GM21619 (cell line): ENCODE measurements around the gene PPP2R2B.

Experiments used
- ATAC-seq: cut with Tn5 transposase; IDR thresholded peaks from one replicate; pipeline ENCODE4 v1.9.1; 2021; ENCODE audit not compliant: unreplicated experiment

Gene PPP2R2B

GRCh38 chr5:146878476-146879172 is at the start of gene PPP2R2B:
TSS of gene PPP2R2B (minus strand) at chr5:146878757.
- ATAC-seq: no peak

- no peak for ATAC-seq
Measured at GRCh38 chr5:146924132-146924531, 45.6 kb upstream of the PPP2R2B start.

- ATAC-seq: no peak
Measured at GRCh38 chr5:146921225-146921624, 42.7 kb upstream of the PPP2R2B start.

DNA sequence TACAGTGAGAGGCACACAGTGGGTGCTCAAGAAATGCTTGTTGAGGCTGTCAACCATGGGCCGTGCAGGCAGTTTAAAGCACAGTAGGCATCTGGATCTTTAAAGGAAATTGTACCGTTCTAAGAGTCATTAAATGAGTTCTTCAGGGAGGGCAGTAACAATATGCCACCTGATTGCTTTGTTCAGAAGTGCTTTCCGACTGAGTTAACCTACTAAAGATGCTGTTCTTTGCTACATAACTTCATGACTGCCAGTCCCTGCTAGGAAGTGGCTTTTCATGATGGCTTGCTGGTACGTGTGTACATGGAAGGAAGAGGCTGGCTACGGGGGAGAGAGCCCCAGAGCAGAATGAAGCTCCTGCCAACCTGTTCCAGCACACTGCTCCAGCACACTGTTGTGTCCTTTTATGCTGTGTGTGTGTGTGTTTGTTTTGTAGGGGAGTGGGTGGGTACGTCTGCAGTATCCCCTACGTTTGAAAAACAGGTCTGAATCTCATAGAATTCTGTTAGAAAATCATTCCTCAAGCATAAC is 41.9 kb upstream of the PPP2R2B start:
- ATAC-seq: no peak

- ATAC-seq: no peak
Measured at GRCh38 chr5:146919304-146919703, 40.7 kb upstream of the PPP2R2B start.

DNA sequence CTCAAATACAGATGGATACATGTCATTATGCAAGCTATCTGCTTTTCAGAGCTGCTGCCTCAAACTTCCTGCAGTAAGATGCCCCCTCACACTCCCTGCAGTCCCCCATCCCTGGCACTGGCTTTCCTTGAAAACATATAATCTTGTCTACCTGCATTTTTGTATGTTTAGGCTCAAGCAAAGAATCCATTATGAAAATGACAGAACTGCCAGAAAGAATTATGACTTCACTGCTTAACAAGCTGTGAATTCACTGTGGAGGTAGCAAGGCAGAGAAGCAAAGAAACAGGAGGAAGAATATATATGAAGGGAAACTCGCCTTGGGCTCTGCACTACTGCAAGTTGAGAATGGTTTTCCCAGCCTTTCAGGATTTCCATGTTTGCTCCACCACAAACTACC is 39.4 kb upstream of the PPP2R2B start:
- no peak for ATAC-seq

DNA sequence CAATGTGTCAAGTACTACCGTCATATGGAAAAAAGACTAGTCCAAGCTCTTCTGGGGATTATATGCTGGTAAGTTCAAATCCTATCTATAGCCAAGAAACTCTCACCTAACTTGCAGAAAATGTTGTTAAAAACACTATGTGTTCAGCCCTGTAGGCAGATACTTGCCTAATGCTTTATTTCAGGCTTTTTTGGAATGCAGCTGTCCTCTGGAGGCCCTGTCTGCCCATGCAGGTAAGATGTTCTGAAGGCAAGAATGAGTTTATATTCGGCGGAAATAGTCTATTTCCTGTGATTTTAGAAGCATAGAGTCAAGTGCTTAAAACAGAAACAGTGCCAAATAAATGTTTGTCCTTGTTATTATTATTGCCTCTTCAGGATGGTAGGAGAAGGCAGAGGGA is 34.3 kb upstream of the PPP2R2B start:
- no peak for ATAC-seq

DNA sequence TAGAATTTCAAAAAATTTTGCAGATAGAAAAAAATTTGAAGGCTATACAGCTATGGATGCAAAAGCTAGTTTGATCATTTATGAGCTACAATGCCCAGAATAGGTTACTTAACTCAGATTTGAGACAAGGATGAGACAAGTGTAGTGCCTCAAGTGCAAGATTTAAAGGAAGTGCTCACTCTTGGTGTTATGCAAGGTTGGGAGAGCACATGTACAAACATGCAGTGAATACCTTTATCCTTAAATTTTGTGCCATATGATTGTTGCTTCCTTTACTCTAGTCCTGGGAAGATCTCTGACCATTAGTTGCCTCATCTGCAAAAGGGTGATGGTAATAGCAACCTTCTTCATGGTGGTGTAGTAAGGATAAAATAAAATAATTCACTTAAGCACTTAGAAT is 31.7 kb upstream of the PPP2R2B start:
- no peak for ATAC-seq

- no peak for ATAC-seq
Measured at GRCh38 chr5:146909255-146910068, 30.9 kb upstream of the PPP2R2B start.

- ATAC-seq: no peak
Measured at GRCh38 chr5:146906803-146907202, 28.2 kb upstream of the PPP2R2B start.

DNA sequence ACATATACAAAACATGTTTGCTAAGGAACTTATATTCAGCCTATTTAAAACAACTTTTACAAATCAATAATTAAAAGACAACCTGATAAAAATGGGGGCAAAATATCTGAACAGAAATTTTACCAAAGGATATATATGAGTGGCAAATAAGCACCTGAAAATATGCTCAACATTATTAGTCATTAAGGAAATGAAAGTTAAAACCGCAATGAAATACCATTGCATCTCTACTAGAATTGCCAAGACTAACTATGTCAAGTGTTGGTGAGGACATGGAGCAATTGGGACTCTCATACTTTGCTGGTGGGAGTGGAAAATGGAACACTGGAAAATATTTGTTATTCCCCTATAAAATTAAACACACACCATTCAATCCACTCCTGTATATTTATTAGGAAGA is 26.3 kb upstream of the PPP2R2B start:
- ATAC-seq: no peak

DNA sequence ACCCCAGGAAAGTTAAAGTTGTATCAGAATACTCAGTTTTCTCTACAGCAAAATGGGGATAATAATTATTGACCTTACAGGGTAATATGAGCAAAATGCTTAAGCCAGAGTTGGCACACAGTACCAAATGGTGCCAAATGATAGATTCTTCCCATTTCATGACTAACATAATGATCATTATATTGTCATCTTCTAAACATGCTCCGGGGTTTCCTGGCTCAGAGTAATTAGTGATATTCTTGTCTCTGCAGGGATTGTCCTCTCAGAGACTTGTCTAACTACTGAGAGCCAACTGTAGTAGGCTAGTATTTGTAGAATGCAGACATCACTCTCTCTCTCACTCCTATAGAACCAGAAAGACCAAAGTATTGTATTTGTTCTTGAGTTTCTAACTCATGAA is 25.2 kb upstream of the PPP2R2B start:
- no peak for ATAC-seq

- no peak for ATAC-seq
Measured at GRCh38 chr5:146902471-146902870, 23.9 kb upstream of the PPP2R2B start.

GRCh38 chr5:146897061-146897460 is 18.5 kb upstream of the PPP2R2B start:
- no peak for ATAC-seq

DNA sequence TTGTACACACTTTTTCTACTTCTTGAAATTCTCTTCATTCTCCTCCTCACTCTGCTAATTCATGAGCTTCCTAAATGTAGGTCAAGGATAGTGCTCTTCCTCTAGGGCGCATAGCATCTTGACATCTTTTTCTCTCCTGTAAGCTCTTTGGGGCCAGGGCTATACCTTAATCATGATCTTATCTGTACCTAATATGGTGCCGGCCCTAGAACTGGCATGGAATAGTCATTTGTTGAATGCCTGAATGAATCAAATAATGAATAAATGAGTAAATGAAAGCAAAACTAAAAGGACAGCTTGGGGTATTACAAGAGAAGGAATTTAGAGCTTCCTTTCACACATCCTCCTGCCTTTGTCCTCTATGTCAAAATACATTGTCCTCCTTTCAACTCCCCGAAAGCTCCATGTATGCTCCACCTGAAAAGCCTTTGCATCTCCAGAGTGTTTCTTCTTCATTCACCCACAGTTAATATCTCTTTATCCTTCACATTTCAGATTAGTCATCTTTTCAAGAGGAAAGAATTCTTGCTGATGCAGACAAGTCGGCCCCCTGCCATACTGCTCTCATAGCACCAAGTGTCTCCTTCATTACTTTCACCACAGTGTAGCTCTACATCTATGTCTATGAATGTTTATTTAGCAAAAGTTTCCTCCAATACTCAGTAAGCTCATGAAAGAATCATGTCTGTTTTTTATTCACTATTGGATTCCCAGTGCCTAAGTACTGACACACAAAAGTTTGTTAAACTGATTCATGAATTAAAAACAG is 16.4 kb upstream of the PPP2R2B start:
- ATAC-seq: no peak

DNA sequence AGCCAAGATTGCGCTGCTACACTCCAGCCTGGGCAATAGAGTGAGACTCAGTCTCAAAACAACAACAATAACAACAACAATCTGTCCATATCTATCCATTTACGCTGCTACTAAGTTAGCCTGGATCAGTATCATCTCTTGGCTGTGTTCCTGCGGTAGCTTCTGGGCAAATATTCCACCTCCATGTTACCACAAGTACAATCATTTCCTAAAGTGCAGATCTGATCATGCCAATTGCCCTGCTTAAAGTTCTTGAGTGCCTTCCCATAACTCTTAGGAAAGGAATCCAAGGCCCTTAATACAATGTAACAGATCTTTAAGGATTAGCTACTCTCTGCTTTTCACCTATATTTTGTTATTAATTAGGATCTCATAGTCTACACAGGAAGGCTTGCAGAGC is 15.4 kb upstream of the PPP2R2B start:
- ATAC-seq: no peak

DNA sequence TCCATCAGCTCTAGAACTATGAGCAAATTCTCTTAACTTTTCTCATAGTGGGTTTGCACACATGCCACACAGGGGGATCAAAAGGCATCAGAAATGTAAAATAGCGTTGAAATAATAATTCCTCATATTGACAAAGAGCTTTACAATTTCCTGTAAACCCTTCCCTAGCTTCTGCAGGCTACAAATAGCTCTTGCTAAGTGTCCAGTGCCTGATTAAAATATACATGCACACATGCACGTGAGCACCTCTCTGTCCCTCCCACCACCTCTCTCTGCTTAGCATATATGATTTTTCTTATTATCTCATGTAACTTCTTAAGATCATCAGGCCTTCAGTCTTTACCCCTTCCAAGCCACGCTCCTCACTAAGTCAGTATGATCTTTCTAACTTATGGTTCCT is 13.7 kb upstream of the PPP2R2B start:
- no peak for ATAC-seq

GRCh38 chr5:146891511-146891910 is 13.0 kb upstream of the PPP2R2B start:
- no peak for ATAC-seq

DNA sequence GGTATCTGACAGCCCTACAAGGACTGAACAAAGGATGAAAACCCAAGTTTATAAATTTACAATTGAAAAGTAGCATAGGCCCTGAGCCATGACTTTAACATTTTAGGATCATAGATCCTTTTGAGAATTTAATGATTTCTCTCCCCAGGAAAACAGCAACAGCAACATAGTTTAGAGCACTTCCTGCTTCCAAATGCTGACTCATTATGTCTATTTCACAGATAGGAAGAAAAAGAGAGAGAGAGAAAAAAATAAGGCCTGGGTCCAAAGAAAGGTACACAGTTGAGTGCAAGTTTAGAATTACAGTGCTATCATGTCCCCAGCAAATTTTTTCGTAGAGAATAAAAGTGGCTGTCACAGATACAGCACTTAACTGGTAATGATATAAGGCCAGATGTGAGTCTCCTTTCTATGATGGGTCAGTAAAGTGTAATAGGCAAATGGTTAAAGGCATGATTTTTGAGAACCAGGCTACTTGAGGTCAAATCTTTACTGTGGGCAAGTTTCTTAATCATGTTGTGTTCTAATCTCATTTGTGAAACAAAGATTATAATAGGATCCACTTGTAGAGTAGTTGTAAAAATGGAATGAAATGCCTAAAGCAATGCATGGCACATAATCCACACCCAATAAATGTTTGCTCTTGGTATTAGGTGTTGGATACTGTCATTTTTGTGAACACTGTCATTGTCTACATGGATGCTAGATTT is 12.3 kb upstream of the PPP2R2B start:
- no peak for ATAC-seq

DNA sequence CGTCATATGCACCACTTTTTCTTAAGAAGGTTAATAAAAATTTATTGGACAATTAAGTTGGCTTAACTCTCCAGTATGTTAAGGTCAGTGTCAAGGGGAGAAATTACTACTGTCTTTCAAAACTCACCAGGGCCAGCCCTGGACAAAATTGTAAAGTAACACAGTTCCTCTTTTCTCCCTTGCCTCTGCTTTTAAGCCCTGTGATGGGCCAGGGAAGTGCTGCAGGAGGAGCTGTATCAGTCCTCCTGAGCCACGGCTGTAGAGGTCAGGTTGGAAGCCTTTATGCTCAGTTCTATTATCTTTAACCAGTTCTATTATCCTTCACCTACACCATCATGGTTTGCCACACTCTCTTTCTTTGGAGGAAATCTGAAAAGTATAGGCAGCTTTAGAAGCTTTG is 11.5 kb upstream of the PPP2R2B start:
- no peak for ATAC-seq

DNA sequence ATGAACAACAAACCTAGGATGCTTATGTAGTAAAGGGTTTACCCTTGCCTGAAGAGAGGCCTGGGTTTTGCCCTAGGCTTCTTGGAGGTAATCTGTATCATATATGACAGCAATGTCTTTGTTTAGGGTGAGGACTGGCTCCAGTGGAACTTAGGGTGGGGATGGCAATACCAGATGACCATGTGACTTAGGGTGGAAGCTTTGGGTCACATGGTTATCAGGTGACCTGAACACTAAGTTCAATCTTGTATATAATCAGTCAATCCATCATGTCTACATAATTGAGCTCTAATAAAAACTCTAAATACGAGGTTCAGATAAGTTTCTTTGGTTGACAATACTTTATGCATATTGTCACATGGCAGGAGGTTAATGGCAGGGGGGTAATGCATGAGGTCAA is 10.6 kb upstream of the PPP2R2B start:
- no peak for ATAC-seq
